NCI-H2227 (cell line): Measurements from ENCODE around the gene BAHCC1.
A peak's percentile ranks its signal among the peaks of the same experiment; 100 is the strongest.

Experiments used
- DNase-seq: peaks from one replicate; lab custom pipeline; 2025; ENCODE audit not compliant: unreplicated experiment; lab: John Stamatoyannopoulos, UW

BAHCC1 gene

DNA sequence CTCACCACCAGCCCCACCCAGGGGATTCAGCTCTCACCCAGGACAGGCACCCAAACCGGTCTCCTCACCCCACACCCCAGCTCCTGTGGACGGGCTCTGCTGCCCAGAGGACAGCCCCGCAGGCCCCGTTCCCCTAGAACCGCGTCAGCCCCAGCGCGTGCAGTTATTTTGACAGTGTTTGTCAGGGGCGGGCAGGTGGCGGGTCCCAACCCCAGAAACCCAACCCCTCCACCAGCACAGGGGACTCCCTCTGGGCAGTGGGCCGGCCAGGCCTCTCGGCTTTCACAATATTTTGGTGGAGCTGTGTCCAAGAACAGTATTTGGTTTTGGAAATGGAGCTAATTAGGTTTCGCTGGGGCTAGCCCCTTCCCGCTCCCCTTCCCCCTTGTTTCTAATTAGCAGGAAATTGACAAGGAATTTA is 44.8 kb downstream of the BAHCC1 start:
- DNase-seq = no peak

DNA sequence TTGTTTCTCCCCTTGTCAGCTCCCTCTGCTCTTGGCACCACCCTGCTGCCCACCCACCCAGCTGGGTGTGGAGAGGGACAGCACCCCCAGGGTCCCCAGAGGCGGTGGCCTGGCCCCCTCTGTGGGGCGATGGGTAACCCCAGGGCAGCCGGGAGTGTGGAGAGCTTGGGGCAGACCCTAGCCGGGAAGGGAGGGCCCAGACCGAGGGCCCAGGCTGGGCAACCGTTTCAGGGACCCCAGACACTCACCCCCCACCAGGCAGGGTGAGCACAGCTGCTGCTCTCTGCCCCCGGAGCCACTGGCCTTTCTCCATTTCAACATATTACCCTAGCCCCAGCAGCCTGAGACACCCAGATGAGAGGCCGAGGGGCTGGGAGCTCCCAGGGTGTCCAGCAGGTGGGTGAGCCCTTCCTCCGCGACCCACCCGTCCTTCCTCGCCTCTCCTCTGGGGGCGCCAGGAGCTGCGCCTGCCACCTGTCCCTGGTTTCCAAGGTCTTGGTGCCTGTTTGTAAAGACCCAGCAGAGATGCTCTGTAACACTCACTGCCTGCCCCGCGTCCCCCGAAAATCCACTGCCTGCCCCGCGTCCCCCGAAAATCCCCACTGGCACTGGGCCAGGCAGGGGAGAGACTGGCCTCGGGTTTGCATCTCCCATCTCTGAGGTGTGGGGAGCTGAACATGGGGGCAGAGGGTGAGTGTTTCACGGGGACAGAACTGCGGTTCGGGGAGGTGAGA is 45.4 kb downstream of the BAHCC1 start:
- DNase-seq = peak; percentile 17

DNA sequence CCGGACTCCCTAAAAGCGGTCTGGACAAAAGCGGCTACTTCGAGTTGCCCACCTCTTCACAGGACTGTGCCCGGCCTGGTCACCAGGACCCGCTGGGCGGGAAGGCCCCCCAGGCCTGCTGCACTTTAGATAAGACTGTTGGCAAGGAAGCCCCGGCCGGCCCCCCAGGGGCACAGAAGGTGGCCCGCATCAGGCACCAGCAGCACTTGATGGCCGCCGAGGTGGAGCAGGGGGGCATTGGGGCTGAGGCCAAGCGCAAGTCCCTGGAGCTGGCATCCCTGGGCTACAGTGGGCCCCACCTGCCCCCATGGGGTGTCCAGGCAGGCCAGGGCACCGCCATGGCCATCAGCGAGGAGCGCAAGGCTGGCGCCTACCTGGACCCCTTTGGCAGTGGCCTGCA is 47.5 kb downstream of the BAHCC1 start:
- no peak for DNase-seq

DNA sequence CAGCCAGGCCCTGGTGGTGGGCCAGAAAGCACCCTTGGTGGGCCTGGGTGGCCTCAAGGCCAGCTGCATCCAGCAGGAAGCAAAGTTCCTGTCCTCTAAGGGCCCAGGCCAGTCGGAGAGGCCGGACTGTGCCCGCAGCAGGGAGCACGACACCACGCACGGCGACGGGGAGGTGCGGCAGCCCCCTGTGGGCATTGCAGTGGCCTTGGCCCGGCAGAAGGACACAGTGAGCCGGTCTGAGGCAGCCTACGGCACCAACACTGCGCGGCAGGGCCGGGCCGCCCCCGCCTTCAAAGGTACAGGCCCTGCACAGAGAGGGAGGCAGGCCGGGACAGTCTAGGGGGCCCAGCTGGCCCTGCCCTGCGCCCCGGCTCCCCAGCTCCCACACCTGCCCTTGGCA is 48.0 kb downstream of the BAHCC1 start:
- no peak for DNase-seq

DNA sequence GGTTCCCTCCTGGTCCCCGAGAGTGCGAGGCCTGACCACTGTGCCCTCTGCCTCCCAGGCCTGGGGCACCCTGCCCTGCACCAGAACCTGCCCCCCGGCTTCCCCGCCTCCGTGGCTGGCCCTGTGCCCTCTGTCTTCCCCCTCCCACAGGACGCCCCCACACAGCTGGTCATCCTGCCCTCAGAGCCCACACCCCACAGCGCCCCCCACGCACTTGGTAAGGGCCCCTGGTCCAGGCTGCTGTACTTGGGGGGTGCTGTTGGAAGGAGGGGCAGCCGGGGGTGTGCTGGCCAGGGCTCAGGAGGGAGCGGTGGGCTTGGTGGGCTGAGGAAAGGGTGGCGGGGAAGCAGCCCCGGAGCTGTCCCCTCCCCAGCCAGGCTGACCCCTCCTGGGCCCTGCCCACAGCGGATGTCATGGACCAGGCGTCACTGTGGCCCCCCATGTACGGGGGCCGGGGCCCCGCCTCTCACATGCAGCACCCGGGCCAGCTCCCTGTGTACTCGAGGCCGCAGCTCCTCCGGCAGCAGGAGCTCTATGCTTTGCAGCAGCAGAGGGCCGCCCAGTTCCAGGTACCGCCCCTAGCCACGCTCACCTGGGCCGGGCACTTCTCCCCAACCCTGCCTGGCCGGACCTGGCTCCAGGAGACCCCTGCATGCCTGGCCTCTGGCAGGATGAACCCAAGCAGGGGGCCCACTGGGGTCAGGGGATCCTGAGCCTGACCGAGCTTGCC is 49.5 kb downstream of the BAHCC1 start:
- no peak for DNase-seq

GRCh38 chr17:81445642-81446503 is 50.6 kb downstream of the BAHCC1 start:
- no peak for DNase-seq

GRCh38 chr17:81447331-81447933 is 52.2 kb downstream of the BAHCC1 start:
- DNase-seq = no peak

- no peak for DNase-seq
Measured at GRCh38 chr17:81448442-81448841, 53.2 kb downstream of the BAHCC1 start.

DNA sequence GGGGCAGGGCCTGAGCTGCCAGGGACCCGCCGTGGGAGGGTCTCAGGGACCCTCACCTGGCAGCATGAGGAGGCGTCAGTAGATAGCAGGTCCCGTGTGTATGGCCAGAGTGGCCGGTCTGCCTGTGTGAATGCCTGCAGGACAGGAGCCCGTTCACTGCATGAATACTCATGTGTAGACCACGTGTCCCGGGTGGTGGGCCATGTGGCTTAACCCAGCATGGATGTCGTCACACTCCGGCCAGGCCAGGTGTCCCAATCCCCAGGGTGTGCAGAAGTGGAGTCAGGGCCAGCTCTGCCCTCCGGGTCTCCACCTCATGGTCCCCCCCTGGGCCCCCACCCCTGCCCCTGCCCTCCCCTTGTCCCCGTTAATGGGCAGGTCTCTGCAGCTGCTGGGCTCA is 53.7 kb downstream of the BAHCC1 start:
- no peak for DNase-seq

DNA sequence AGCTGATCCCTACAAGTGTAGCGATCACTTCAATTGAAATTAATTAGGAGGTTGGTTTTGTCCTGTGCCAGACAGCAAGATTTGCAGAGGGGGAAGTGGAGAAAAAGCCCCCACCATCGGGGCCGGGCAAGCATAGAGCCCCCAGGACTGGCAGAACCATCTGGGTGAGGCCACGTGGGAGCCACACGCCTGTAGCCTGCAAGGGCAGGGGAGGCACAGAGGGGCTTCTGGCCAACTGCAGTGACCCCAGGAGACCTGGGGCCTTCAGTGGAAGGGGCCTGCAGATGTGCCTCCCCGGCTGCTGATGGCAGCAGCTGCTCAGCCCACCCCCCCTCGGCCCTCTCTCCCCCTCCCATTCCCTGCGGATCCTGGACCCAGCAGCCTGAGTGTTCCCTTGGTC is 54.1 kb downstream of the BAHCC1 start:
- no peak for DNase-seq

DNA sequence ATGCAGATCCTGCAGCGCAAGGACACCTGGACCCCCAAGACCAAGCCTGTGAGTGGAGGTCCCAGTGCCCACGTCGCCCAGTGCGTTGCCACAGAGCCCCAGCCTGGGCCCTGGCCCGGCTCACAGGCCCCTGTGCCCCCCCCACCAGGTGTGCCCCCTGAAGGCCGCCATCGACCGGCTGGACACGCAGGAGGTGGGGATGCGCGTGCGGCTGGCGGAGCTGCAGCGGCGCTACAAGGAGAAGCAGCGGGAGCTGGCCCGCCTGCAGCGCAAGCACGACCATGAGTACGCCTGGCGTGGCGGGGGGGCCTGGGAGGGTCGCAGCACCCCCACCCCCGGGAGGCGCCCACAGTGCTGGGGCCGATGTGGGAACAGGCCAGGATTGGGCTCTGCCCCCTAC is 56.6 kb downstream of the BAHCC1 start:
- DNase-seq = no peak

DNA sequence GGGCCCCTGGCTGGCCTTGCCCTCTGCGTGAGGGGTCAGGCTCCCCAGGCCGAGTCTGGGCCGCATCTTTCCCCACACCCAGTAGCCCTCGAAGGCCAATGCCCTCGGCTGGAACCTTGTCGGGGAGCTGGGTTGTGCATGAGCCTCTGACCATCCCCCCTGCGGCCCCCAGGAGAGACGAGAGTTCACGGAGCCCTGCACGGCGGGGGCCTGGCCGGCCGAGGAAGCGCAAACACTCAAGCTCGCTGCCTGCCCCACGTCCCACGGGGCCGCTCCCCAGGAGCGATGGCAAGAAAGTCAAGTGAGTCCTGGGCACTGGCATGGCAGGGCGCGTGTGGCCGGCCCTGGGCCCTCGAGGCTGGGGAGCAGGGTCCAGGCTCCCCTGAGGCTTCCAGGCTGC is 57.3 kb downstream of the BAHCC1 start:
- DNase-seq = no peak

DNA sequence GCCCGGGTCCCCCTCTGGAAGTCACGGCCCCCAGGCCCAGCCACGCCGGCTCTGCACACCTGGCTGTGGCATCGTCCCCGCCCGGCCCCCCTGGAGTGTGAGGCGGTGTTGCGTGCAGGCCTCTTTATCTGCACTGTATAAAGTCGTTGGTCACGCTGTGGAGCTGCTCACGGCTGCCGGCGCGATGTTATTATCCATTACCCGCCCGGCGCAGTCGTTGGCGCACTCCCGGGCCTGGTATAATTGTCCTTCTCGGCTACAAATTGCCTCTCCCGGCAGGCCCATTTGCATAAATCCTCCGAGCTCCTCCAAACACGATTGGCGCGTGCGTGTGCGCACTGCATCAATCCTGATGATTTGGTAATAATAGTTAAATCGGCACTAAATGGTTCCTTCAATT is 57.8 kb downstream of the BAHCC1 start:
- DNase-seq = peak; percentile 74

DNA sequence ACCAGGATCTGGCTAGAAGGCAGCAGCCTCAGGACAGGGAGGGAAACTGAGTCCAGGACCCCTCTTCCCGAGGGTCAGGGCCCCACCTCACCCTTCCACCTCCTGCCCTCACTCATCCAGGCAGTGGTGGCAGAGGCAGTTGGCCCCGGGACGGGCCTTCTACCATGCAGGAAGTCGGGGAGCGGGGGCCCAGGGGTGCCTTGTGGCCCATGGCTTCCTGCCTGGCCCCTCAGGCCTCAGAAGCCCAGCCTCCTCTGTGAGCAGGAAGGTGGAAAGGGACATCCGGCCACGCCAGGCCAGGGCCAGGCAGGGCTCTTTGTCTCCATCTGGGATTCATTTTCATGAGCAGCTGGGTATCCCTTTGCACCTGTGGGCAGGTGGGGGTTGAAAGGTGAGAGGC is 58.5 kb downstream of the BAHCC1 start:
- no peak for DNase-seq

GRCh38 chr17:81454473-81454872 is 59.2 kb downstream of the BAHCC1 start:
- DNase-seq = no peak

DNA sequence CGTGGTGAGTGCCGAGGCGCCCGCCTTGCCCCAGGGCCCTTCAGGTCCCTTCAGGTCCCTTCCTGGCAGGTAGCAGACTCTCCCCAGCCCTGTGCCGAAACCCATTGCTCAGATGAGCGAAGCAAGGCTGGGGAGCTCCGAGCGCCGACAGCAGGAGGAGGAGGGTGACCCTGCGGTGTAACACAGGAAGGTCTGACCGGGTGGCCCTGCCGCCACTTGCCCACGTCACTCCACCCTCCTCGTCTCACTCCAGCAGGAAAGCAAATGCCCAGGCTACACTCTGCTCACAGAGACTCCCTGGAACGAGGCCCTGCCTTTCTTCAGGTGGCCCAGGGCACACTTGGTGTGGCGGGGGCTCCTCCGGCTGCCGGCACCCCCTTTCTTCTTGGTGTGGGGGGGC is 60.1 kb downstream of the BAHCC1 start:
- no peak for DNase-seq

DNA sequence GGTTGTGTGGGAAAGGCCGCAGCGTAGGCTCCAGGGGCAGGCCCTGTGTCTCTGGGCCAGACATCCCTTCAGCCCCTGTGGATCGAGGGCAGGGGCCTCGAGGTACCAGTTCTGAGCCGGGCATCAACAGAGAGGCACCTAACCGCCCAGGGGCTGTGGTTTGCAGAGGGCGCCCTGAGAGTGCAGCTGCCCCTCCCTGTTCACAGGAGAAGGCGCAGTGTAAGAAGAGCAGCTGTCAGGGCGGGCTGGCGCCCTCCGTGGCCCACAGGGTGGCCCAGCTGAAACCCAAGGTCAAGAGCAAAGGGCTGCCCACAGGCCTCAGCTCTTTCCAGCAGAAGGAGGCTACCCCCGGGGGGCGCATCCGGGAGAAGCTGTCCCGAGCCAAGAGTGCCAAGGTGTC is 60.8 kb downstream of the BAHCC1 start:
- DNase-seq = no peak

- peak; percentile 26 for DNase-seq
Measured at GRCh38 chr17:81456798-81457197, 61.5 kb downstream of the BAHCC1 start.

- no peak for DNase-seq
Measured at GRCh38 chr17:81457401-81457800, 62.1 kb downstream of the BAHCC1 start.

DNA sequence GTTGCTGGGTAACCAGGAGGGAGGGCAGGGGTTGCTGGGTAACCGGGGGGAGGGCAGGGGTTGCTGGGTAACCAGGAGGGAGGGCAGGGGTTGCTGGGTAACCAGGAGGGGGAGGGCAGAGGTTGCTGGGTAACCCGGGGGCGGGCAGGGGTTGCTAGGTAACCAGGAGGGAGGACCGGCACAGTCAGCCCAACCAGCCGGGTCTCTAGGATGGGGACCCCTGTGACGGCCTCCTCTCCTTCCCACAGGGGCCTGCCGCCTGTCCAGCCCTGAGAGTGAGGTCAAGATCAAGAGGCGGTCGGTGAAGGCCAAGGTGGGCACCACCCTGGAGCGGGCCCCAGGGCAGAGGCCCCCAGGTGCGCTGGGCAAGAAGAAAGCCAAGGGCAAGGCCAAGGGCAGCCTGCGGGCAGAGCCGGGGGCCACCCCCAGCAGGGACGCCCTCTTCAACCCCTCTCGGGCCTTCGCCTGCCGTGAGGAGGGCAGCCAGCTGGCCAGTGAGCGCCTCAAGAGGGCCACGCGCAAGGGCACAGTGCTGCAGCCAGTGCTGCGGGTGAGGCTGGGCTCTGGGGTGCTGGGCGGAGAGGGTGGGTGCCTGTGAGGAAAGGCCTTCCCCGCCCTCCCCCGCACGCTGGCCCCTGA is 62.8 kb downstream of the BAHCC1 start:
- DNase-seq = no peak

DNA sequence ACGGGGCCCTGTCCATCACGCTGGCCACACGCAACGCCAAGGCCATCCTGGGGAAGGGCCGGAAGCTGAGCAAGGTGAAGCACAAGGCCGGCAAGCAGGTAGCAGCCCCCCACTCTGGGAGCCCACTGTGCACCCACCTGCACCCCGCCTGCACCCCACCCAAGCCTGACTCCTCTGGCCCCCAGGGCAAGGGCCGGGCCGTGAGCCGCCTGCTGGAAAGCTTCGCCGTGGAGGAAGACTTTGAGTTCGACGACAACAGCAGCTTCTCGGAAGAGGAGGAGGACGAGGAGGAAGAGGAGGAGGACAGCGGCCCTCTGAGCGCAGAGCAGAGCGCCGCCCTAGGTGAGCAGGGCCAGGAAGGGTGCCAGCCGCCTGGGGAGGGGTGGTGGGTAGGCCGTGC is 63.4 kb downstream of the BAHCC1 start:
- DNase-seq = no peak
